Hepatocyte (in vitro differentiated cells): Measurements from ENCODE around the gene C16orf82. TPM values are rescaled to one million over a fixed set of nuclear protein-coding genes. Genes with fewer than 3 reads are reported as not detected.
"Not testable (repeated sequence)": the region's sequence is repeated elsewhere in the genome, so short reads cannot be mapped to it uniquely, and the experiment has no call there.

Source experiments
- DNase-seq: peaks from one replicate; pipeline ENCODE4 v3.0.0-alpha.2; 2016; ENCODE audit warnings: low spot score
- H2AFZ ChIP-seq: fragments of 200-600 bp; sonication (generic); 2 replicates; pipeline ENCODE4 v1.6.0; 2016; ENCODE audit warnings: antibody characterized with exemption, mild to moderate bottlenecking
- H3K27ac ChIP-seq: fragments of 200-600 bp; sonication (generic); 2 replicates; pipeline ENCODE4 v1.5.1; 2016; ENCODE audit warnings: mild to moderate bottlenecking
- H3K27me3 ChIP-seq: fragments of 200-600 bp; sonication (generic); 2 replicates; pipeline ENCODE4 v1.6.1; 2016
- H3K36me3 ChIP-seq: fragments of 200-600 bp; sonication (generic); replicated peaks from 2 replicates; pipeline ENCODE4 v1.5.1; 2016; ENCODE audit warnings: low read depth; ENCODE audit not compliant: insufficient read depth
- H3K4me1 ChIP-seq: fragments of 200-600 bp; sonication (generic); 2 replicates; pipeline ENCODE4 v1.5.1; 2016; ENCODE audit warnings: mild to moderate bottlenecking, moderate library complexity; ENCODE audit not compliant: insufficient read depth
- H3K4me2 ChIP-seq: fragments of 200-600 bp; sonication (generic); 2 replicates; pipeline ENCODE4 v1.6.0; 2016
- H3K4me3 ChIP-seq: fragments of 200-600 bp; sonication (generic); 2 replicates; pipeline ENCODE4 v1.5.1; 2016; ENCODE audit warnings: mild to moderate bottlenecking
- H3K79me2 ChIP-seq: fragments of 200-600 bp; sonication (generic); 2 replicates; pipeline ENCODE4 v1.6.0; 2017; ENCODE audit warnings: mild to moderate bottlenecking
- H3K9me2 ChIP-seq: fragments of 200-600 bp; sonication (generic); replicated peaks from 2 replicates; pipeline ENCODE4 v1.6.0; 2017; ENCODE audit warnings: mild to moderate bottlenecking; ENCODE audit not compliant: insufficient read depth
- H3K9me3 ChIP-seq: fragments of 200-600 bp; sonication (generic); 2 replicates; pipeline ENCODE4 v1.5.1; 2016; ENCODE audit warnings: low read depth, mild to moderate bottlenecking
- H4K20me1 ChIP-seq: fragments of 200-600 bp; sonication (generic); 2 replicates; pipeline ENCODE4 v1.6.0; 2016; ENCODE audit warnings: mild to moderate bottlenecking; ENCODE audit not compliant: insufficient read depth, poor library complexity, severe bottlenecking
- CTCF ChIP-seq: fragments of 200-600 bp; sonication (generic); IDR thresholded peaks from 2 replicates; pipeline ENCODE4 v1.5.1; 2016; ENCODE audit warnings: antibody characterized with exemption, mild to moderate bottlenecking; ENCODE audit not compliant: poor library complexity
- EZH2 ChIP-seq: fragments of 200-600 bp; sonication (generic); IDR thresholded peaks from 2 replicates; pipeline ENCODE4 v1.6.1; 2016; ENCODE audit warnings: antibody characterized with exemption, mild to moderate bottlenecking, borderline replicate concordance
- EZH2phosphoT487 ChIP-seq: fragments of 200-600 bp; sonication (generic); IDR thresholded peaks from one replicate; pipeline ENCODE4 v1.6.1; 2018; ENCODE audit warnings: antibody characterized with exemption, mild to moderate bottlenecking, low read depth, moderate library complexity; ENCODE audit not compliant: unreplicated experiment, severe bottlenecking
- WGBS: methylation state at CpG from one replicate; pipeline ENCODE4 v1.1.6; 2016; ENCODE audit warnings: low lambda C conversion rate; ENCODE audit errors: missing lambda C conversion rate; 5-methylcytosine and 5-hydroxymethylcytosine counted together
- polyA plus RNA-seq: library from polyadenylated mRNA; unstranded; fragments of >200 nt; fragmentation: Nextera tagmentation; extraction: Ambion mirVana; gene quantifications from 2 replicates; pipeline ENCODE4 v1.2.1, GENCODE V29; 2016
- total RNA-seq: library from RNA; depleted of rRNA; stranded (reverse); fragments of >200 nt; gene quantifications from 2 replicates; pipeline ENCODE4 v1.2.3, GENCODE V29; 2014

The C16orf82 gene
- total and polyA plus RNA-seq, 2 experiments from 2014 or later: not detected

- Histone ChIP-seq H3K4me3 (no peak overlapping the region), H3K27me3 (no peaks in the 10 kb centered on the region), H3K9me2 (no peaks in the 10 kb centered on the region), H2AFZ (no peak overlapping the region), H3K79me2 (no peaks in the 10 kb centered on the region), H3K9me3 (no peaks in the 10 kb centered on the region), H3K27ac (no peak overlapping the region), H3K36me3 (no peaks in the 10 kb centered on the region), H3K4me1 (no peaks in the 10 kb centered on the region), H3K4me2 (no peak overlapping the region), H4K20me1 (no peaks in the 10 kb centered on the region)
- TF ChIP-seq EZH2 (no peak), EZH2phosphoT487 (no peak), CTCF (no peak)
- WGBS: 69% methylated on average over 9 of the region's 9 CpGs
- DNase-seq: no peak
These were observed 17.7 kb downstream of the C16orf82 start for GRCh38 chr16:27084307-27085028.

GRCh38 chr16:27085182-27085581 lies 18.5 kb downstream of the C16orf82 start:
- no peak overlapping the region for H3K4me3 ChIP-seq
- no peak overlapping the region for H3K4me2 ChIP-seq
- DNase-seq: no peak
- 71% methylated on average over 6 of the region's 6 CpGs for WGBS
- H3K36me3 ChIP-seq: no peaks in the 10 kb centered on the region
- H2AFZ ChIP-seq: no peak overlapping the region
- no peaks in the 10 kb centered on the region for H3K27me3 ChIP-seq
- no peaks in the 10 kb centered on the region for H3K9me3 ChIP-seq
- no peaks in the 10 kb centered on the region for H3K9me2 ChIP-seq
- H3K27ac ChIP-seq: no peak overlapping the region
- no peaks in the 10 kb centered on the region for H3K4me1 ChIP-seq
- H4K20me1 ChIP-seq: no peaks in the 10 kb centered on the region
- TF ChIP-seq EZH2 (no peak), CTCF (no peak), EZH2phosphoT487 (no peak)
- no peaks in the 10 kb centered on the region for H3K79me2 ChIP-seq

- not testable (repeated sequence) for H3K9me2 ChIP-seq, H3K79me2 ChIP-seq, H3K4me3 ChIP-seq, H3K27ac ChIP-seq, H3K36me3 ChIP-seq, H2AFZ ChIP-seq, H3K4me1 ChIP-seq, H3K27me3 ChIP-seq, DNase-seq, H3K9me3 ChIP-seq, H4K20me1 ChIP-seq, H3K4me2 ChIP-seq
- 94% methylated on average over 9 of the region's 9 CpGs for WGBS
These were observed 19.3 kb downstream of the C16orf82 start for GRCh38 chr16:27086031-27086430.

- H3K9me3 ChIP-seq: no peaks in the 10 kb centered on the region
- H3K27me3 ChIP-seq: peaks cover 8% of the 10 kb centered on the region
- TF ChIP-seq CTCF: no peak
- TF ChIP-seq EZH2phosphoT487: no peak
- no peak for TF ChIP-seq EZH2
- no peak for DNase-seq
- H3K4me3 ChIP-seq: no peak overlapping the region
- no peaks in the 10 kb centered on the region for H3K4me1 ChIP-seq
- no peak overlapping the region for H3K27ac ChIP-seq
- H3K36me3 ChIP-seq: no peaks in the 10 kb centered on the region
- H3K4me2 ChIP-seq: no peak overlapping the region
- 72% methylated on average over 5 of the region's 5 CpGs for WGBS
- no peaks in the 10 kb centered on the region for H4K20me1 ChIP-seq
- H3K9me2 ChIP-seq: no peaks in the 10 kb centered on the region
- H3K79me2 ChIP-seq: no peaks in the 10 kb centered on the region
- no peak overlapping the region for H2AFZ ChIP-seq
These were observed 21.5 kb downstream of the C16orf82 start for GRCh38 chr16:27088216-27088615.
